Measurements from ENCODE around the gene TRAF2. TPM values are rescaled to one million over a fixed set of nuclear protein-coding genes. Genes with fewer than 3 reads are reported as not detected.
"Not testable (repeated sequence)": the region's sequence is repeated elsewhere in the genome, so short reads cannot be mapped to it uniquely, and the experiment has no call there.

TRAF2 gene
- total RNA-seq, 1 experiment from 2014 or later = 23.6 TPM

GRCh38 chr9:136880651-136881050, 5.7 kb upstream of the TRAF2 start:
- Histone ChIP-seq H3K9me3 (replicated peaks) (no peaks in the 10 kb centered on the region), H3K4me1 (peaks cover 8% of the 10 kb centered on the region; the same call in 1 of the 2 replicates), H3K27ac (no peak overlapping the region), H3K27me3 (no peaks in the 10 kb centered on the region), H3K36me3 (no peaks in the 10 kb centered on the region), H3K4me3 (no peak overlapping the region)
- DNase-seq = no peak

- peaks cover 8% of the 10 kb centered on the region; the same call in 1 of the 2 replicates for H3K4me1 ChIP-seq
- H3K4me3 ChIP-seq = no peak overlapping the region
- DNase-seq = peak in 1 of 2 experiments; percentile 40
- H3K27me3 ChIP-seq = no peaks in the 10 kb centered on the region
- H3K9me3 ChIP-seq (replicated peaks) = no peaks in the 10 kb centered on the region
- no peaks in the 10 kb centered on the region for H3K36me3 ChIP-seq
- no peak overlapping the region for H3K27ac ChIP-seq
Observed at GRCh38 chr9:136881691-136882108, 4.6 kb upstream of the TRAF2 start.

DNA sequence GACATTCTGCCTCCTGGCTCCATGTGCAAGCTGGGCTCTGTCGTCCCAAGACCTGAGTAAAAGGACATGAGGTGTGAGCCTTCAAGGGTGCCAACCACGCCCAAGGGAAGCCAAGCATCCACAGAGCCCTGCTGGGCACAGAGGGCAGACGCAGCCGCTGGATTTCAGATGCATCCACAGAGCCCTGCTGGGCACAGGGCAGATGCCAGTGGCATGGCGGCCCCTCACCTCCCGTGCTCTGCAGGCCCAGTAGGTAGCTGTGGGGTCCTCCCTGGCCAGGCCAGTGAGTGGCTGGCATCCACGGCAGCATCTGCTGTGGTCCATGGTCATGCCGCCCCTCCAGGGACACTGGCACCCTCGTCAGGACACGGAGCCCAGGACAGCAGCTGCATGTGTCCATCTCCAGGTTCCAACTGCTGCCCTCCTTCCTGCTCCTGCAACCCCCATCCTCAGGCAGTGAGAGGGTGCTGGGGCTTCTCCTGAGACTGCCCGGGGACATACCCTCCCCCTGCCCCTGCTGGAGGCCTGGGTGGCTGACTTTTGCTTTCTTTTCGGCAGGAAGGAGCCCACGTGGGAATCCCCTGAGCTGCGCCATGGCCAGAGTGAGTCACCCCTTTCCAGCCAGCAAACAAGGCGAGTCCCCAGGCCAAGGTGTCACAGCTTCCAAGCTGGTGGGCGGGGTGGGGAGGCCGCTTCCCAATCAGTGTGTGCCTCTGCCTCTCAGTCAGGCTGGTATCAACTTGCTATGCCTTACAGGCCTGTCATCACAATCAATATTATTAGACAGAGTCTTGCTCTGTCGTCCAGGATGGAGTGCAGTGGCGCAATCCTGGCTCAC, 4.0 kb upstream of the TRAF2 start:
- Histone ChIP-seq H3K27me3 (no peaks in the 10 kb centered on the region), H3K4me3 (peak overlapping the region; percentile 30), H3K9me3 (replicated peaks) (no peaks in the 10 kb centered on the region), H3K4me1 (peaks cover 8% of the 10 kb centered on the region; the same call in 1 of the 2 replicates), H3K27ac (no peak overlapping the region), H3K36me3 (no peaks in the 10 kb centered on the region)
- peak; percentile 66 to 68 for DNase-seq

GRCh38 chr9:136882947-136883283, 3.4 kb upstream of the TRAF2 start:
- H3K36me3 ChIP-seq; H3K27ac ChIP-seq; DNase-seq; H3K9me3 ChIP-seq (replicated peaks); H3K4me1 ChIP-seq; H3K27me3 ChIP-seq; H3K4me3 ChIP-seq: not testable (repeated sequence)

GRCh38 chr9:136883670-136884069, 2.6 kb upstream of the TRAF2 start:
- not testable (repeated sequence) for H3K36me3 ChIP-seq; H3K4me3 ChIP-seq; H3K9me3 ChIP-seq (replicated peaks); H3K4me1 ChIP-seq; H3K27ac ChIP-seq; DNase-seq; H3K27me3 ChIP-seq

GRCh38 chr9:136886610-136887597, 588 bp downstream of the TRAF2 start:
- Histone ChIP-seq H3K4me1 (peaks cover 8% of the 10 kb centered on the region; the same call in 1 of the 2 replicates), H3K27ac (peak overlapping the region; percentile 62), H3K9me3 (replicated peaks) (no peaks in the 10 kb centered on the region), H3K36me3 (peaks cover 7% of the 10 kb centered on the region), H3K4me3 (peak overlapping the region; percentile 98), H3K27me3 (no peaks in the 10 kb centered on the region)
- DNase-seq = peak; percentile 50 to 58

DNA sequence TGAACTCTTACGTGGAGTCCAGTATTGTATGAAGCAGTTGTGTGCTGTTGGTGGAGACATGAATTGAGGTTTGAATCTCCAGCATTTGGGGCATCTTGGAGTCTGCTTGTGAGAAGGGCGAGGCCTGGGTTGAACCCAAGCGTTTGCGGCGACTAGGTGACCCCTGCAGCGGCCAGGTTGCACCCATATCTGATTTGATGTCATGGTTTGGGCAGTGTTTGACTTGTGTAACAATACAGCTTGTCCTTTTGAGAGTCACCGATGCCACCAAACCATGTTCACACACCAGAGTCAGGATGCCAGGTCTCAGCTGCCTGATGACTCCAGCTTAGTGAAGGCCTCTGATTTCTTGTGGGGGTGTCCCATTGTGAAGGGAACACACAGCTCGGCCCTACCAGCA, 2.1 kb downstream of the TRAF2 start:
- no peak for DNase-seq
- no peaks in the 10 kb centered on the region for H3K9me3 ChIP-seq (replicated peaks)
- H3K4me3 ChIP-seq = no peak overlapping the region
- no peaks in the 10 kb centered on the region for H3K27me3 ChIP-seq
- peaks cover 9% of the 10 kb centered on the region for H3K36me3 ChIP-seq
- no peaks in the 10 kb centered on the region for H3K4me1 ChIP-seq
- no peak overlapping the region for H3K27ac ChIP-seq

DNA sequence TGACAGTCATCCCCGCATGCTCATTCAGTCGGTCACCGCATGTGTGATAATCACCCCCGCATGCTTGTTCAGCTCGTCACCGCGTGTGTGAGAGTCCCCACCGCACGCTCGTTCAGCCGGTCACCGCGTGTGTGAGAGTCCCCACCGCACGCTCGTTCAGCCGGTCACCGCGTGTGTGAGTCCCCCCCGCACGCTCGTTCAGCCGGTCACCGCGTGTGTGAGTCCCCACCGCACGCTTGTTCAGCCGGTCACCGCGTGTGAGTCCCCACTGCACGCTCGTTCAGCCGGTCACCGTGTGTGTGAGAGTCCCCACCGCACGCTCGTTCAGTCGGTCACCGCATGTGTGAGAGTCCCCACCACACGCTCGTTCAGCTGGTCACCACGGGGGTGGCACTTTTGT, 3.5 kb downstream of the TRAF2 start:
- no peak overlapping the region for H3K27ac ChIP-seq
- no peaks in the 10 kb centered on the region for H3K4me1 ChIP-seq
- no peak for DNase-seq
- no peaks in the 10 kb centered on the region for H3K9me3 ChIP-seq (replicated peaks)
- H3K36me3 ChIP-seq = peaks cover 9% of the 10 kb centered on the region
- H3K27me3 ChIP-seq = no peaks in the 10 kb centered on the region
- no peak overlapping the region for H3K4me3 ChIP-seq

DNA sequence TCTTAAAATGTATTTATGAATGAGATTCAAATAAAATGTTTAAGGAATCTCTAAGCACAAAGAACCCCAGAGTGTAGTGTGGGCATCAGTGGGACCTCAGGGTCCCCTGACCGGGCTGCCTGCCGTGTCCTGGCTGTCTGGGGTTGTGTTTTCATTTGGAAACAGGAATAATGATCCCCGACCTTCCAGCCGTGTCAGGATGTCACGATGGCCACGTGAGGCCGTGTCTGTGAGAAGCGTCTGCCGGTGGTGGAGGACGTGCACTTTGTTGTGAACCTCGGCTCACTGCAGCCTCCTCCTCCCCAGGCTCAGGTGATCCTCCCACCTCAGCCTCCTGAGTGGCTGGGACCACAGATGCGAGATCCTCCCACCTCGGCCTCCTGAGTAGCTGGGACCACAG, 4.3 kb downstream of the TRAF2 start:
- Histone ChIP-seq H3K27me3 (no peaks in the 10 kb centered on the region), H3K4me1 (no peaks in the 10 kb centered on the region), H3K9me3 (replicated peaks) (no peaks in the 10 kb centered on the region), H3K36me3 (peaks cover 9% of the 10 kb centered on the region), H3K4me3 (no peak overlapping the region), H3K27ac (no peak overlapping the region)
- no peak for DNase-seq

DNA sequence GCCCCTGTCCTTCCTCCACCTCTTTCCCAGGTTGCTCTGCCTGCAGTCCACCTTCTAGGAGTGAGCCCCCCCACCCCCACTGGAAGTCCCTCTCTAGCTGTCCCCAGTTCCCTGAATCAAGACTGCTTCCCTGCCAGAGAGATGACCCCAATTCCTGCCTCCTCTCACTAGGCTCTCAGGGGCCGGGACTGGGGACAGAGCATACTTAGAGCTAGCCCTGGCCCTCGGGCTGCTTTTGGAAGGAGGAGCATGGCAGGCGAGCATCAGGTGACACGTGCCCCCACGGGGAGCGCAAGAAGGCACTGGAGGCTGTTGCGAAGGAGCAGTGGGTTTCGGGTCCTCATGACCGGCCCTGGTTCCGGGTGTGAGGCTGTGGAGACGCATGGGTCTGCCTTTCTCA, 9.7 kb downstream of the TRAF2 start:
- Histone ChIP-seq H3K27me3 (no peaks in the 10 kb centered on the region), H3K9me3 (replicated peaks) (no peaks in the 10 kb centered on the region), H3K27ac (no peak overlapping the region), H3K4me3 (no peak overlapping the region), H3K36me3 (peaks cover 20% of the 10 kb centered on the region), H3K4me1 (no peaks in the 10 kb centered on the region)
- DNase-seq = no peak

GRCh38 chr9:136898483-136899100, 12.3 kb downstream of the TRAF2 start:
- Histone ChIP-seq H3K36me3 (peaks cover 28% of the 10 kb centered on the region), H3K4me3 (no peak overlapping the region), H3K4me1 (no peaks in the 10 kb centered on the region), H3K27me3 (no peaks in the 10 kb centered on the region), H3K9me3 (replicated peaks) (no peaks in the 10 kb centered on the region), H3K27ac (no peak overlapping the region)
- DNase-seq = no peak

GRCh38 chr9:136899196-136899595, 12.9 kb downstream of the TRAF2 start:
- Histone ChIP-seq H3K4me3 (no peak overlapping the region), H3K36me3 (peaks cover 34% of the 10 kb centered on the region), H3K27me3 (no peaks in the 10 kb centered on the region), H3K27ac (no peak overlapping the region), H3K9me3 (replicated peaks) (no peaks in the 10 kb centered on the region), H3K4me1 (no peaks in the 10 kb centered on the region)
- no peak for DNase-seq

- H3K4me3 ChIP-seq = no peak overlapping the region
- H3K4me1 ChIP-seq = no peaks in the 10 kb centered on the region
- no peaks in the 10 kb centered on the region for H3K9me3 ChIP-seq (replicated peaks)
- H3K27me3 ChIP-seq = no peaks in the 10 kb centered on the region
- DNase-seq = no peak
- H3K27ac ChIP-seq = no peak overlapping the region
- H3K36me3 ChIP-seq = peaks cover 45% of the 10 kb centered on the region
Observed at GRCh38 chr9:136900556-136900955, 14.2 kb downstream of the TRAF2 start.

GRCh38 chr9:136900988-136901515, 14.7 kb downstream of the TRAF2 start:
- no peak overlapping the region for H3K4me3 ChIP-seq
- no peaks in the 10 kb centered on the region for H3K4me1 ChIP-seq
- no peaks in the 10 kb centered on the region for H3K27me3 ChIP-seq
- DNase-seq = no peak
- peaks cover 49% of the 10 kb centered on the region for H3K36me3 ChIP-seq
- H3K9me3 ChIP-seq (replicated peaks) = no peaks in the 10 kb centered on the region
- no peak overlapping the region for H3K27ac ChIP-seq
